Measurements from ENCODE around the gene C12orf43.

C12orf43 gene

GRCh38 chr12:121026274-121027045 is 10.2 kb upstream of the C12orf43 start:
- DNase-seq, result no peak

GRCh38 chr12:121025442-121026226 is 9.3 kb upstream of the C12orf43 start:
- no peak for DNase-seq

- no peak for DNase-seq
Measured at GRCh38 chr12:121023799-121024198, 7.5 kb upstream of the C12orf43 start.

- DNase-seq, result no peak
Measured at GRCh38 chr12:121022713-121023112, 6.4 kb upstream of the C12orf43 start.

GRCh38 chr12:121021754-121022153 is 5.5 kb upstream of the C12orf43 start:
- DNase-seq, result no peak

- no peak for DNase-seq
Measured at GRCh38 chr12:121018860-121019617, 2.8 kb upstream of the C12orf43 start.

- DNase-seq, result peak in 1 of 2 donors; percentile 35
Measured at GRCh38 chr12:121017966-121018491, 1.7 kb upstream of the C12orf43 start.

- DNase-seq, result no peak
Measured at GRCh38 chr12:121013715-121014114, 2.6 kb downstream of the C12orf43 start.

GRCh38 chr12:121011820-121012219 is 4.5 kb downstream of the C12orf43 start:
- DNase-seq, result no peak

GRCh38 chr12:121010860-121011259 is 5.4 kb downstream of the C12orf43 start:
- no peak for DNase-seq

- DNase-seq, result no peak
Measured at GRCh38 chr12:121009741-121010140, 6.5 kb downstream of the C12orf43 start.

- no peak for DNase-seq
Measured at GRCh38 chr12:121008347-121009098, 7.8 kb downstream of the C12orf43 start.

- DNase-seq, result peak; percentile 44 to 53
Measured at GRCh38 chr12:121005346-121005815, 10.9 kb downstream of the C12orf43 start.

GRCh38 chr12:121004253-121004815 is 12.0 kb downstream of the C12orf43 start:
- no peak for DNase-seq

GRCh38 chr12:121003650-121004049 is 12.6 kb downstream of the C12orf43 start:
- no peak for DNase-seq

- DNase-seq, result no peak
Measured at GRCh38 chr12:121001841-121002483, 14.3 kb downstream of the C12orf43 start.

- no peak for DNase-seq
Measured at GRCh38 chr12:121001060-121001459, 15.2 kb downstream of the C12orf43 start.

GRCh38 chr12:121000530-121000929 is 15.8 kb downstream of the C12orf43 start:
- DNase-seq, result no peak

- no peak for DNase-seq
Measured at GRCh38 chr12:120999191-121000120, 16.8 kb downstream of the C12orf43 start.

- no peak for DNase-seq
Measured at GRCh38 chr12:120998435-120998834, 17.9 kb downstream of the C12orf43 start.
